K562 (cell line): ENCODE results near the gene FH. TPM values are rescaled to one million over a fixed set of nuclear protein-coding genes. Genes with fewer than 3 reads are reported as not detected.

ENCODE experiments used
- ADNP ChIP-seq: fragments of 200-800 bp; sonication (Bioruptor generic); IDR thresholded peaks from 2 replicates; pipeline ENCODE4 v1.6.1; 2016; ENCODE audit warnings: missing genetic modification characterization, missing compliant biosample characterization
- BMI1 ChIP-seq: fragments of 150-350 bp; IDR thresholded peaks from 2 replicates; pipeline ENCODE4 v1.6.1; 2014; ENCODE audit warnings: low read length
- CAMTA2 ChIP-seq: fragments of 250-450 bp; sonication (Bioruptor Pico); conservative IDR thresholded peaks from 2 replicates; pipeline ENCODE4 v1.5.1; 2022
- CC2D1A ChIP-seq: fragments of 450-650 bp; IDR thresholded peaks from 2 replicates; pipeline ENCODE4 v1.6.1; 2017; ENCODE audit warnings: mild to moderate bottlenecking
- CTBP1 ChIP-seq: fragments of 450-650 bp; IDR thresholded peaks from 2 replicates; pipeline ENCODE4 v1.6.1; 2016; ENCODE audit warnings: borderline replicate concordance
- DMBX1 ChIP-seq: fragments of 250-450 bp; sonication (Bioruptor Pico); IDR thresholded peaks from 2 replicates; pipeline ENCODE4 v1.8.0; 2022; ENCODE audit warnings: inconsistent platforms, mild to moderate bottlenecking, moderate library complexity, borderline replicate concordance
- E2F8 ChIP-seq: fragments of 450-650 bp; IDR thresholded peaks from 2 replicates; pipeline ENCODE4 v1.7.1; 2018; ENCODE audit warnings: mild to moderate bottlenecking, low read depth; ENCODE audit not compliant: partially characterized antibody
- ETV6 ChIP-seq, 3 experiments: fragments of 150-350 bp in 1 of 3; sonication (generic) in 1 of 3; formaldehyde crosslinking in 1 of 3; IDR thresholded peaks; 2 replicates each; pipeline versions ENCODE4 v1.6.1 to v1.8.0; 2014 to 2022; ENCODE audit warnings: borderline replicate concordance in 2 of 3, low read depth in 2 of 3, antibody characterized with exemption in 1 of 3, low read length in 1 of 3, mild to moderate bottlenecking in 1 of 3, missing genetic modification reagents in 1 of 3
- FOXM1 ChIP-seq, 2 experiments: fragments of 450-650 bp in 1 of 2; sonication (generic) in 1 of 2; formaldehyde crosslinking in 1 of 2; IDR thresholded peaks; 2 replicates each; pipeline versions ENCODE4 v1.6.1 to v1.9.0; 2017 to 2022; ENCODE audit warnings: low read depth in 2 of 2, mild to moderate bottlenecking in 2 of 2, missing genetic modification reagents in 1 of 2, moderate library complexity in 1 of 2
- HDAC8 ChIP-seq: fragments of 450-650 bp; IDR thresholded peaks from 2 replicates; pipeline ENCODE4 v1.6.1; 2016; ENCODE audit warnings: mild to moderate bottlenecking, missing genetic modification characterization, moderate library complexity, missing compliant biosample characterization
- HEY1 ChIP-seq: fragments of 250-450 bp; sonication (Bioruptor Pico); IDR thresholded peaks from 2 replicates; pipeline ENCODE4 v1.5.0; 2020; ENCODE audit warnings: mild to moderate bottlenecking, moderate library complexity, borderline replicate concordance
- HNRNPLL ChIP-seq: fragments of 200-400 bp; formaldehyde crosslinking; IDR thresholded peaks from 2 replicates; pipeline ENCODE4 v1.6.1; 2017; ENCODE audit warnings: low read length, low read depth, mild to moderate bottlenecking; ENCODE audit not compliant: poor library complexity, severe bottlenecking
- JUND ChIP-seq, 2 experiments: IDR thresholded peaks; 2 replicates in 1 of 2; 3 replicates in 1 of 2; pipeline ENCODE4 v1.6.1; 2011; ENCODE audit warnings: borderline replicate concordance in 2 of 2, low read depth in 2 of 2, low read length in 2 of 2, improper control_type of control experiment in 1 of 2, missing biosample characterization in 1 of 2, missing genetic modification characterization in 1 of 2, missing genetic modification reagents in 1 of 2
- KLF16 ChIP-seq: IDR thresholded peaks from 2 replicates; pipeline ENCODE4 v1.6.1; 2016; ENCODE audit warnings: antibody characterized with exemption
- MTF1 ChIP-seq: fragments of 250-450 bp; sonication (Bioruptor Pico); IDR thresholded peaks from 2 replicates; pipeline ENCODE4 v1.9.0; 2021; ENCODE audit warnings: moderate library complexity, mild to moderate bottlenecking, inconsistent platforms, borderline replicate concordance
- NFIC ChIP-seq: fragments of 450-650 bp; IDR thresholded peaks from 2 replicates; pipeline ENCODE4 v1.6.1; 2017; ENCODE audit warnings: mild to moderate bottlenecking, inconsistent platforms
- POLR2B ChIP-seq: fragments of 450-650 bp; IDR thresholded peaks from 2 replicates; pipeline ENCODE4 v1.6.1; 2018; ENCODE audit warnings: low read depth; ENCODE audit not compliant: partially characterized antibody
- RFX7 ChIP-seq: fragments of 250-450 bp; sonication (Bioruptor Pico); IDR thresholded peaks from 2 replicates; pipeline ENCODE4 v1.5.1; 2021; ENCODE audit warnings: mild to moderate bottlenecking
- SMARCC2 ChIP-seq: fragments of 450-650 bp; IDR thresholded peaks from 2 replicates; pipeline ENCODE4 v1.6.1; 2017; ENCODE audit warnings: antibody characterized with exemption, moderate library complexity, mild to moderate bottlenecking, low read depth
- SP1 ChIP-seq: sonication (generic); formaldehyde crosslinking; IDR thresholded peaks from 2 replicates; pipeline ENCODE4 v1.8.1; 2022; ENCODE audit warnings: mild to moderate bottlenecking, missing genetic modification reagents
- ZNF785 ChIP-seq: fragments of 250-450 bp; sonication (Bioruptor Pico); IDR thresholded peaks from 2 replicates; pipeline ENCODE4 v1.4.0; 2020; ENCODE audit warnings: mild to moderate bottlenecking
- ZSCAN29 ChIP-seq: fragments of 450-650 bp; IDR thresholded peaks from 2 replicates; pipeline ENCODE4 v1.6.1; 2017
- polyA plus RNA-seq, 8 experiments: library from polyadenylated mRNA; depleted of rRNA in 4 of 8; stranded (reverse) in 5 of 8; unstranded in 3 of 8; fragments of >200 nt; fragmentation: Nextera tagmentation in 2 of 8; fragmentation: Illumina TruSeq in 1 of 8; extraction: Ambion mirVana in 2 of 8; extraction: Trizol in 1 of 8; gene quantifications; 2 replicates each; pipeline versions ENCODE4 v1.2.1 to v1.2.3, GENCODE V29; 2011 to 2014; ENCODE audit warnings: inconsistent platforms in 1 of 8, missing spikeins in 1 of 8
- total RNA-seq, 7 experiments: library from RNA; depleted of rRNA in 6 of 7; stranded (reverse); fragments of >200 nt in 6 of 7; fragmentation: Illumina TruSeq in 2 of 7; extraction: Trizol in 2 of 7; gene quantifications; 2 replicates each; pipeline versions ENCODE4 v1.2.1 to v1.2.3, GENCODE V29; 2011 to 2021; ENCODE audit warnings: low replicate concordance in 1 of 7
- TF ChIP-seq, protein P1 (sequence below): IDR thresholded peaks from 2 replicates; pipeline ENCODE4 v1.6.1; 2016; ENCODE audit warnings: missing genetic modification characterization, missing compliant biosample characterization

FH gene
- total and polyA plus RNA-seq, 9 of the 15 experiments (the other 6 are each of a cell fraction or from before 2014, with no cell fraction given) = 117 to 240 (median 211) TPM

GRCh38 chr1:241551759-241552638, 32.4 kb upstream of the FH start (continued):
- TF ChIP-seq JUND (IDR thresholded peaks at IDR 0.05; ENCODE audit: borderline replicate concordance, low read depth, low read length) = peak; percentile 62; the same call in 1 of the 2 replicates
- TF ChIP-seq JUND (tag; IDR thresholded peaks at IDR 0.05; ENCODE audit: borderline replicate concordance, low read depth, low read length) = peak; percentile 83; the same call in 1 of the 3 replicates
- no peak for TF ChIP-seq MTF1 (CRISPR knock-in tag)
- TF ChIP-seq RFX7 (CRISPR knock-in tag) = no peak
- no peak for TF ChIP-seq ZNF785 (CRISPR knock-in tag)
- peak; percentile 53; the same call in 1 of the 2 replicates for TF ChIP-seq HEY1 (CRISPR knock-in tag)
- peak; percentile 55 for TF ChIP-seq POLR2B
- TF ChIP-seq CTBP1 = peak; percentile 84; the same call in 1 of the 2 replicates
- peak; percentile 58; the same call in 1 of the 2 replicates for TF ChIP-seq CC2D1A
- TF ChIP-seq, protein P1, sequence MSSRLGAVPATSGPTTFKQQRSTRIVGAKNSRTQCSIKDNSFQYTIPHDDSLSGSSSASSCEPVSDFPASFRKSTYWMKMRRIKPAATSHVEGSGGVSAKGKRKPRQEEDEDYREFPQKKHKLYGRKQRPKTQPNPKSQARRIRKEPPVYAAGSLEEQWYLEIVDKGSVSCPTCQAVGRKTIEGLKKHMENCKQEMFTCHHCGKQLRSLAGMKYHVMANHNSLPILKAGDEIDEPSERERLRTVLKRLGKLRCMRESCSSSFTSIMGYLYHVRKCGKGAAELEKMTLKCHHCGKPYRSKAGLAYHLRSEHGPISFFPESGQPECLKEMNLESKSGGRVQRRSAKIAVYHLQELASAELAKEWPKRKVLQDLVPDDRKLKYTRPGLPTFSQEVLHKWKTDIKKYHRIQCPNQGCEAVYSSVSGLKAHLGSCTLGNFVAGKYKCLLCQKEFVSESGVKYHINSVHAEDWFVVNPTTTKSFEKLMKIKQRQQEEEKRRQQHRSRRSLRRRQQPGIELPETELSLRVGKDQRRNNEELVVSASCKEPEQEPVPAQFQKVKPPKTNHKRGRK (tag) = no peak
- TF ChIP-seq HNRNPLL = no peak
- TF ChIP-seq NFIC = 0 out of 2 replicates have a peak, but pooled peaks have one; percentile 10
- TF ChIP-seq HDAC8 (tag) = no peak
- TF ChIP-seq SP1 = 0 out of 2 replicates have a peak, but pooled peaks have one; percentile 51
- no peak for TF ChIP-seq KLF16
- no peak for TF ChIP-seq BMI1
- no peak for TF ChIP-seq DMBX1
- peak; percentile 85 for TF ChIP-seq SMARCC2
- peak; percentile 58; the same call in 1 of the 2 replicates for TF ChIP-seq FOXM1 (IDR thresholded peaks at IDR 0.05; ENCODE audit: low read depth)
- no peak for TF ChIP-seq FOXM1 (CRISPR knock-in tag; IDR thresholded peaks at IDR 0.05; ENCODE audit: low read depth)
- TF ChIP-seq CAMTA2 (CRISPR knock-in tag) = no peak
- peak in 1 of 2 experiments; percentile 58; a peak in 2 of 4 replicates for TF ChIP-seq ETV6 (IDR thresholded peaks at IDR 0.05; ENCODE audit: borderline replicate concordance in 1 of 2, low read depth in 2 of 2, low read length in 1 of 2)
- TF ChIP-seq ETV6 (CRISPR knock-in tag; IDR thresholded peaks at IDR 0.05; ENCODE audit: borderline replicate concordance) = no peak
- TF ChIP-seq ZSCAN29 = no peak
- peak; percentile 41 for TF ChIP-seq E2F8
- TF ChIP-seq ADNP (tag) = no peak
